Measurements from ENCODE around the gene VTA1.

DNA sequence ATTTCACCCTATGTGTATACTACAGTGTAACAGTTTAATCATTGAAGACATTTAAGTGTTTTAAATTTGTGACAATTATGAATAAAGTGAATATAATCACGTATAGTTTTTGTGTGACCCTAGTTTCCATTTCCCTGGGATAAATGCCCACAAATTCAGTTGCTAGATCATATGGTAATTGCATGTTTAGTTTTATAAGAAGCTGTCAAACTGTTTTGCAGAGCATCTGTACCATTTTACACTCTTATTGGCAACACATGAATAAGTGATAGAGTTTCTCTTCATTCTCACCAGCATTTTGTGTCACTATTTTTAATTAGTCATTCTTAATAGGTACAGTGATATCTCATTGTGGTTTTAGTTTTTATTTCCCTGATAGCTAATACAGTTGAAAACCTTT is 7.3 kb downstream of the VTA1 start:
- TF ChIP-seq, protein P1, sequence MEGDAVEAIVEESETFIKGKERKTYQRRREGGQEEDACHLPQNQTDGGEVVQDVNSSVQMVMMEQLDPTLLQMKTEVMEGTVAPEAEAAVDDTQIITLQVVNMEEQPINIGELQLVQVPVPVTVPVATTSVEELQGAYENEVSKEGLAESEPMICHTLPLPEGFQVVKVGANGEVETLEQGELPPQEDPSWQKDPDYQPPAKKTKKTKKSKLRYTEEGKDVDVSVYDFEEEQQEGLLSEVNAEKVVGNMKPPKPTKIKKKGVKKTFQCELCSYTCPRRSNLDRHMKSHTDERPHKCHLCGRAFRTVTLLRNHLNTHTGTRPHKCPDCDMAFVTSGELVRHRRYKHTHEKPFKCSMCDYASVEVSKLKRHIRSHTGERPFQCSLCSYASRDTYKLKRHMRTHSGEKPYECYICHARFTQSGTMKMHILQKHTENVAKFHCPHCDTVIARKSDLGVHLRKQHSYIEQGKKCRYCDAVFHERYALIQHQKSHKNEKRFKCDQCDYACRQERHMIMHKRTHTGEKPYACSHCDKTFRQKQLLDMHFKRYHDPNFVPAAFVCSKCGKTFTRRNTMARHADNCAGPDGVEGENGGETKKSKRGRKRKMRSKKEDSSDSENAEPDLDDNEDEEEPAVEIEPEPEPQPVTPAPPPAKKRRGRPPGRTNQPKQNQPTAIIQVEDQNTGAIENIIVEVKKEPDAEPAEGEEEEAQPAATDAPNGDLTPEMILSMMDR (IDR thresholded peaks at IDR 0.05) = no peak
- no peak for TF ChIP-seq POLR2A (IDR thresholded peaks at IDR 0.05)

Measured in esophagus squamous epithelium (tissue), 4 donors.